Fibroblast of villous mesenchyme (primary cell): ENCODE results near the gene SECISBP2. TPM values are rescaled to one million over a fixed set of nuclear protein-coding genes. Genes with fewer than 3 reads are reported as not detected.
A peak's percentile ranks its signal among the peaks of the same experiment; 100 is the strongest.

Experiments
- DNase-seq: peaks from one replicate; pipeline ENCODE4 v3.0.0-alpha.2; 2010; ENCODE audit warnings: low read depth
- H3K4me3 ChIP-seq: 2 replicates; pipeline ENCODE4 v1.5.1; 2011; ENCODE audit warnings: low read depth, mild to moderate bottlenecking, low read length
- CTCF ChIP-seq: IDR thresholded peaks from 2 replicates; pipeline ENCODE4 v1.5.1; 2012; ENCODE audit warnings: low read depth, mild to moderate bottlenecking, low read length; ENCODE audit not compliant: insufficient read depth
- total RNA-seq: library from RNA; depleted of rRNA; stranded (reverse); fragments of >200 nt; gene quantifications from 2 replicates; pipeline ENCODE4 v1.2.3, GENCODE V29; 2012

The SECISBP2 gene
- total RNA-seq, 1 donor = 23.3 TPM

DNA sequence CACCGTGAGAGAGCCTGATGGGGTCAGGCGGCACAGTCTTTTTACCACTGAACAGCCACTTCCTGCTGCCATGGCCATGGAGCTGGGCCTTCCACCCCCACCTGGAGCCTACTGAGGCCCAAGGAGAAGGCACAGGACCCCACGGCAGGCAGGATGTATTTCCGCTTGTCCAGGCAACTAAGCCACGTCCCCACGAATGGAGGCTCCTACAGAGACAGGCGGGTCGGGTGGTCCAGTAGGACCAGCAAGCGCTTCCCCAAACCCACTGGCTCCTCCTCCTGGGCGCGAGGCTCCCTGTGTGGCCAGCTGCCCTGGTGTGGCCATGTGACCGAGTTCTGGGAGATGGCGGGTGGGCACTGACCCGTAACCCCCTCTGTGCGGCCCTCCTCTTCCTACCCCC, 66.5 kb downstream of the SECISBP2 start:
- no peak for DNase-seq
- no peak for TF ChIP-seq CTCF
- H3K4me3 ChIP-seq = no peak overlapping the region

DNA sequence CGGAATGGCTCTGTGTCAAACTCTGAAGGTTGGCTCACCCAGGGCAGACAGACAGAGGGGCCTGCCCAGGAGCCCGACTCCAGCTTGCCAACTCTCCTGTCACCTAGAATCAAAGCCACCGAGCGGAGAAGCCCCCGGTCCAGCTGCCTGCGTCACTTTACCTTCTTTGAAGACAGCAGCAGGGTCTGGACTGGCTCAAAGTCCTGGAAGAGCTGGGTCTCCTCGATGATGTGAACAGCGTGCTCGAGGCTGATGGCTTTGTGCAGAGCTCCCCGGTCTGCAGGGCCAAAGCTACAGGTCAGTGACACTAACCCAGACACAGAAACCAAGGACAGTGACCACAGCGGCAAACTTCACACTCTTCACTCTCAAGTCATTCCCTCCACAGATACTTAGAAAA, 67.9 kb downstream of the SECISBP2 start:
- no peak for DNase-seq
- no peak for TF ChIP-seq CTCF
- no peak overlapping the region for H3K4me3 ChIP-seq

DNA sequence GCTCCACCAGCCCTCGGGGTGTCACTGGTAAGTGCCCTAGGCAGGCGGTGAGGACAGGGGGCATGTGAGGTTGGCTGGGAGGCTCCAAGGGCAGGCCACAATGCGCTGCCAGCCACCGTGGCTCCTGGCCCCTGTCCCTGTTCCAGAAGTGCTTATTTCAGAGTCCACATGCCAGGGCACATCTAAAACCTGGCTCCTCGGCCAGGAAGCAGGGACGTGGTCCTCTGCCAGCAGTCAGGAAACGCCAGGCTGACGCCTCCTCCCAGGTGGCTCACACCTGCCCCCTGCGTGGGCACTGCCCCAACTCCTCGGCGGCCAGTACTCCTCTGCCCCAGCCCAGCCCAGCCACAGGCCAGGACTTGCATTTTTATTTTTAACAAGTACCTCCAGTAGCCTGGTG, 68.5 kb downstream of the SECISBP2 start:
- H3K4me3 ChIP-seq = no peak overlapping the region
- no peak for DNase-seq
- TF ChIP-seq CTCF = no peak

DNA sequence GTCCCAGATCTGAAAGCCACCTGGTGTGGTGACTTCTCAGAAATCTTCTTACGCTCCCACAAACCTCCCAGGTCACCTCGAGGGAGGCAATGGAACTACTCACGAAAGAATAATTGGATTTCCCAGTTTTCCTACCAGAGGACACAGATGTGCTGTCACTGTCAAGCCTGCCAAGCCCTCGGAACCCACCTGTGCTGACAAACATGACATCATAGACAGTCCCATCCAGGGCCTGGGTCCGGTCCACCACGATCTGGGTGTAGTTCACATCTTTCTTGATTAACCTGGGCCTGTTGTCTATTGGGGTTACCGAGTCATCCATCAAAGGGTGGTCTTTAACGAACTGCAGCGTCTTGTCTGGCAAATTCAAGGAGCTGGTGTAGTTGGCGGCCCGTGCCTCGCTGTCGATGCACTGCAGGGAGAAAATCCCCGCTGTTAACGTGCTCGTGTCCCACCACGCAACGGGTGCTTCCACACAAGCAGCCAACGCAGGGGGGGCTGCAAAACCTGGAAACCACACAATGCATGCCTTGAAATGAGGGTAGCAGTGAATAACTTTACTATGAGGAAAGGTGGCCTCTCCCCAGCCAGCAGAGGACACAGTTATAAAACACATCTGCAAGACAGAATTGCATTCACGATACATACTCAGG, 69.0 kb downstream of the SECISBP2 start:
- H3K4me3 ChIP-seq = no peak overlapping the region
- no peak for DNase-seq
- no peak for TF ChIP-seq CTCF

DNA sequence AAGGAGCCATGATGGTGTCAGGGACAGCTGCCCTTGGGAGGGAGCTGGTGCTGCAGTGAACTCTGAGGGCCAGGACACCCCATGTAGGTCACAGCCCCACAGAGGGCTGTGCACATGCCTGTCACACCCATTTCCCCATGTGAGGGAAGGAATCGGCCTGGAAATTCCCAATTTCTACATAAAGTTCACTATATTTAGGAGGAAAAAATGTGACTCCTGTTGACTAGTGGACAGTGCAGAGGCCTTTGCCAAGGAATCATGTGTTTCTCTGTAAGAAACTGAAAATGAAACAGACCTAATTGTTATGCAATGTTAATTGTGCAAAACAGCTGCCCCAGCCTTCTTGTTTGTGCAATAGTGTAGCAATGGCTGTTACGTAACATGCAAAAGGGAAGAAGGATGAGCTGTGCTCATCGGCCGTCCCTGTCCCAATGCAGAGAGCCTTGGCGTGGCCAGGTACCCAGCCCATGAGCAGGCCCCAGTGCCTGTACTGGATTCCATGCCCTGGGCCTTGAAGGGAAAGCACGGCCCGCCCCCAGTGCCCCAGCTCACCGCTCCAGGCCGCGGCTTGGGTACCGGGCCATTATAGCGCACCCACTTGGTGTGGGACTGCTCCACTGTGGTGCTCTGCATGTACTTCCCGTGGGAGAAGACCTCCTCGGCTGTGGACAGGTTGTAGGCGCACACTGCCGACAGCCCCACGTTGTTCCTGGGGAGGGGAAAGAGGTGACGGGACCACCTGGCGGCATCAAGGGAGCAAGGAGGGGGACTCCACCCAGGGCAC, 70.0 kb downstream of the SECISBP2 start:
- no peak for TF ChIP-seq CTCF
- H3K4me3 ChIP-seq = no peak overlapping the region
- peak; percentile 98 for DNase-seq

DNA sequence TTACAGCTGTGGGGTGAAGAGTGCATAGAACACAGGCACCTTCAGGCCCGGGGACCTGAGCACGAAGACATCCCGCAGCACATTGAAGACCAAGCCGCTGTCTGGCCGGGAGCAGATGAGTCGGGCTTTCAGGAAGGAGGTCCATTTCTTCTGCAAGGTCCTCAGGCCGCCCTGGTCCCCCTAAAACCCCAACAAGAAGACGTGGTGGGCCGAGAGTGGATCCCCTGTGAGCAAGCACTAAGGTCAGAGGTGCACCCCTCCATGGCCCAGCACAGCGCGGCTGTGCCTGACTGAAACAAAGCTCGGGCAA, 70.5 kb downstream of the SECISBP2 start:
- TF ChIP-seq CTCF = no peak
- no peak for DNase-seq
- no peak overlapping the region for H3K4me3 ChIP-seq

GRCh38 chr9:89390068-89390555, 71.8 kb downstream of the SECISBP2 start:
- TF ChIP-seq CTCF = no peak
- no peak for DNase-seq
- no peak overlapping the region for H3K4me3 ChIP-seq
